SK-N-SH (cell line): ENCODE data around the gene GPR39. TPM values are rescaled to one million over a fixed set of nuclear protein-coding genes. Genes with fewer than 3 reads are reported as not detected.

Source experiments
- CTCF ChIA-PET: fragments of 300-600, 350-600 bp; formaldehyde crosslinking; extraction: SDS; loops from one replicate; lab custom pipeline; 2021; lab: Yijun Ruan, JAX
- POLR2A ChIA-PET: fragments of 350-600 bp; sonication (Branson Sonifier 250); formaldehyde crosslinking; extraction: SDS; loops from one replicate; lab custom pipeline; 2020; ENCODE audit warnings: antibody characterized with exemption, inconsistent platforms; lab: Yijun Ruan, JAX
- DNase-seq: peaks from one replicate; pipeline ENCODE4 v3.0.0; 2012
- H2AFZ ChIP-seq: fragments of 200-600 bp; sonication (generic); 2 replicates; pipeline ENCODE4 v1.8.1; 2016; ENCODE audit warnings: antibody characterized with exemption, mild to moderate bottlenecking, low read depth
- H3F3A ChIP-seq: fragments of 200-600 bp; sonication (generic); replicated peaks from 2 replicates; pipeline ENCODE3; 2016; ENCODE audit warnings: antibody characterized with exemption, mild to moderate bottlenecking; ENCODE audit not compliant: insufficient read depth
- H3K27ac ChIP-seq, 2 experiments: fragments of 200-500 bp in 1 of 2; fragments of 200-600 bp in 1 of 2; sonication (Bioruptor generic) in 1 of 2; sonication (generic), shearing (Covaris generic) in 1 of 2; 2 replicates each; pipeline versions ENCODE4 v1.5.1 to v1.6.1; 2014 to 2016; ENCODE audit warnings: low read depth in 2 of 2, inconsistent platforms in 1 of 2, low read length in 1 of 2, mild to moderate bottlenecking in 1 of 2, mixed read lengths in 1 of 2
- H3K27me3 ChIP-seq: fragments of 200-600 bp; sonication (generic), shearing (Covaris generic); 2 replicates; pipeline ENCODE4 v1.6.1; 2016; ENCODE audit warnings: mixed run types; ENCODE audit not compliant: insufficient read depth
- H3K36me3 ChIP-seq, 2 experiments: fragments of 200-500 bp in 1 of 2; fragments of 200-600 bp in 1 of 2; sonication (Bioruptor generic) in 1 of 2; sonication (generic) in 1 of 2; replicated peaks in 1 of 2; 2 replicates each; pipeline versions ENCODE3 to v1.5.1; 2014 to 2016; ENCODE audit warnings: low read length in 1 of 2, mild to moderate bottlenecking in 1 of 2; ENCODE audit not compliant: insufficient read depth in 2 of 2, control insufficient read depth in 1 of 2
- H3K4me1 ChIP-seq, 2 experiments: fragments of 200-500 bp in 1 of 2; fragments of 200-600 bp in 1 of 2; sonication (Bioruptor generic) in 1 of 2; sonication (generic), shearing (Covaris generic) in 1 of 2; 2 replicates each; pipeline versions ENCODE4 v1.5.1 to v1.6.1; 2014 to 2016; ENCODE audit warnings: low read depth in 1 of 2, low read length in 1 of 2, mixed run types in 1 of 2; ENCODE audit not compliant: insufficient read depth in 2 of 2, control insufficient read depth in 1 of 2
- H3K4me2 ChIP-seq: fragments of 200-600 bp; sonication (generic), shearing (Covaris generic); 2 replicates; pipeline ENCODE4 v1.6.1; 2017; ENCODE audit warnings: mixed run types
- H3K4me3 ChIP-seq, 2 experiments: fragments of 200-500 bp in 1 of 2; fragments of 200-600 bp in 1 of 2; sonication (Bioruptor generic) in 1 of 2; sonication (generic), shearing (Covaris generic) in 1 of 2; 2 replicates each; pipeline versions ENCODE4 v1.5.1 to v1.8.1; 2014 to 2016; ENCODE audit warnings: low read depth in 2 of 2, inconsistent platforms in 1 of 2, low read length in 1 of 2, mild to moderate bottlenecking in 1 of 2, mixed read lengths in 1 of 2, moderate library complexity in 1 of 2
- H3K79me2 ChIP-seq: fragments of 200-600 bp; sonication (generic); 2 replicates; pipeline ENCODE4 v1.8.1; 2017; ENCODE audit warnings: mild to moderate bottlenecking; ENCODE audit not compliant: insufficient read depth
- H3K9ac ChIP-seq: fragments of 200-600 bp; sonication (generic); 2 replicates; pipeline ENCODE4 v1.6.1; 2017; ENCODE audit warnings: mixed run types
- H3K9me2 ChIP-seq: fragments of 200-600 bp; sonication (generic); 2 replicates; pipeline ENCODE4 v1.6.1; 2017; ENCODE audit warnings: mixed run types
- H3K9me3 ChIP-seq: fragments of 200-600 bp; sonication (generic); 2 replicates; pipeline ENCODE4 v1.6.1; 2017; ENCODE audit warnings: mixed run types, mild to moderate bottlenecking, moderate library complexity
- H4K20me1 ChIP-seq: fragments of 200-600 bp; sonication (generic); 2 replicates; pipeline ENCODE4 v1.6.1; 2017; ENCODE audit warnings: mild to moderate bottlenecking, mixed run types; ENCODE audit not compliant: insufficient read depth
- CHD2 ChIP-seq: fragments of 150-350 bp; IDR thresholded peaks from 2 replicates; pipeline ENCODE4 v1.6.1; 2018; ENCODE audit warnings: low read length; ENCODE audit not compliant: partially characterized antibody
- EP300 ChIP-seq, 2 experiments: IDR thresholded peaks; 2 replicates each; pipeline versions ENCODE4 v1.4.0 to v1.6.1; 2012; ENCODE audit warnings: borderline replicate concordance in 1 of 2, low read depth in 1 of 2, low read length in 1 of 2
- FOXJ3 ChIP-seq: sonication (generic); formaldehyde crosslinking; IDR thresholded peaks from 2 replicates; pipeline ENCODE4 v1.5.1; 2020; ENCODE audit warnings: mild to moderate bottlenecking, missing genetic modification reagents
- FOXM1 ChIP-seq: IDR thresholded peaks from 2 replicates; pipeline ENCODE4 v1.4.0; 2012; ENCODE audit warnings: low read depth, mild to moderate bottlenecking
- GATA2 ChIP-seq: sonication (generic); formaldehyde crosslinking; IDR thresholded peaks from 2 replicates; pipeline ENCODE4 v1.5.0; 2020; ENCODE audit warnings: mild to moderate bottlenecking, missing genetic modification reagents
- JUND ChIP-seq: IDR thresholded peaks from 2 replicates; pipeline ENCODE4 v1.4.0; 2012
- MXI1 ChIP-seq: IDR thresholded peaks from 2 replicates; pipeline ENCODE4 v1.6.1; 2012; ENCODE audit warnings: mild to moderate bottlenecking, low read depth, low read length, improper control_type of control experiment
- NFIC ChIP-seq: IDR thresholded peaks from 2 replicates; pipeline ENCODE4 v1.4.0; 2012; ENCODE audit warnings: borderline replicate concordance
- RCOR1 ChIP-seq: fragments of 150-350 bp; IDR thresholded peaks from 2 replicates; pipeline ENCODE4 v1.6.1; 2017; ENCODE audit warnings: antibody characterized with exemption, low read length
- TCF12 ChIP-seq: IDR thresholded peaks from 2 replicates; pipeline ENCODE4 v1.4.0; 2012
- WGBS: methylation state at CpG from one replicate; pipeline ENCODE4 v1.1.6; 2017; ENCODE audit warnings: low lambda C conversion rate; 5-methylcytosine and 5-hydroxymethylcytosine counted together
- polyA plus RNA-seq, 3 experiments: library from polyadenylated mRNA; depleted of rRNA; stranded (reverse); fragments of >200 nt; gene quantifications; 2 replicates each; pipeline ENCODE4 v1.2.3, GENCODE V29; 2012
- TF ChIP-seq, protein P1 (sequence below): IDR thresholded peaks from 2 replicates; pipeline ENCODE4; 2012
- TF ChIP-seq, protein P2 (sequence below): fragments of 150-350 bp; IDR thresholded peaks from 2 replicates; pipeline ENCODE4 v1.6.1; 2016; ENCODE audit warnings: mild to moderate bottlenecking, low read depth, low read length

The GPR39 gene
- polyA plus RNA-seq, 1 of the 3 experiments (the other 2 are of a cell fraction) = 2.3 TPM

DNA sequence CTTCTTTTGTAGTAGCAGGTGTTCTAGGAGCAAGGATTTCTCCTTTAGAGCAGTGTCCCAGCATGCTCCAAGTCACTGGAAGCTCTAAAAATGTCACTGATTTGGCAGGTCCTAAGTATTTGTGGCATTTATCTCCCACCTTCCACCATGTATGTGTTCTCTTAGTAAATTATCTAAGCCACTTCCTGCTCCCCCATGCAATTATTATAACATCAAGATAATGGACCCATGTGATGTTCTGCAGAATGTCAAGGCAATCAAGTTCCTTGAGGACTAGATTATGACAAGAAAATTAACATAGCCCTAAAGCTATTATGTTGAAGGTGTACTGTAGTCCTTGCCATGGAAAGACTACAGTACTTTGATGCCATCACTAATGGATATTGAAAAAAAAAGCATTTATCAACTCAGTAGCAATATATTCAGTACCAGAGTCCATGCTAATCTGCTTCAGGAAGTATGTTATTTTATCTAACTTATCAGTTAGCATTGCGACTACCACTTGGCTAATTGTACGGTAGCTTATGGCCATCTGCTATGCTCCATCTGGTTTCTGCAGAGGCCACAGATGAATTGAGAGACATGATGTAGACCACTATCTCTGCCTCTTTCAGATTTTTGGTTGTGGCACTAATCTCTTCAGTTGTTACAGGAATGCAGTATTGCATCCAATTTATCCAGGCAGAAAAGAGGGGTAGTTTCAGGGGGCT, 56.7 kb downstream of the GPR39 start:
- H2AFZ ChIP-seq = no peak overlapping the region
- TF ChIP-seq EP300 (IDR thresholded peaks at IDR 0.05; ENCODE audit: borderline replicate concordance in 1 of 2, low read depth in 1 of 2, low read length in 1 of 2) (peak in 1 of 2 experiments; percentile 84; a peak in 2 of 4 replicates), GATA2 (CRISPR knock-in tag) (peak; percentile 93), CHD2 (peak; percentile 65), RCOR1 (peak; percentile 89), JUND (0 out of 2 replicates have a peak, but pooled peaks have one; percentile 6), MXI1 (0 out of 2 replicates have a peak, but pooled peaks have one; percentile 33), TCF12 (peak; percentile 39), FOXJ3 (CRISPR knock-in tag) (peak; percentile 86), NFIC (no peak)
- TF ChIP-seq, protein P1, sequence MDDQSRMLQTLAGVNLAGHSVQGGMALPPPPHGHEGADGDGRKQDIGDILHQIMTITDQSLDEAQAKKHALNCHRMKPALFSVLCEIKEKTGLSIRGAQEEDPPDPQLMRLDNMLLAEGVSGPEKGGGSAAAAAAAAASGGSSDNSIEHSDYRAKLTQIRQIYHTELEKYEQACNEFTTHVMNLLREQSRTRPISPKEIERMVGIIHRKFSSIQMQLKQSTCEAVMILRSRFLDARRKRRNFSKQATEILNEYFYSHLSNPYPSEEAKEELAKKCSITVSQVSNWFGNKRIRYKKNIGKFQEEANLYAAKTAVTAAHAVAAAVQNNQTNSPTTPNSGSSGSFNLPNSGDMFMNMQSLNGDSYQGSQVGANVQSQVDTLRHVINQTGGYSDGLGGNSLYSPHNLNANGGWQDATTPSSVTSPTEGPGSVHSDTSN = 0 out of 2 replicates have a peak, but pooled peaks have one; percentile 3
- TF ChIP-seq, protein P2, sequence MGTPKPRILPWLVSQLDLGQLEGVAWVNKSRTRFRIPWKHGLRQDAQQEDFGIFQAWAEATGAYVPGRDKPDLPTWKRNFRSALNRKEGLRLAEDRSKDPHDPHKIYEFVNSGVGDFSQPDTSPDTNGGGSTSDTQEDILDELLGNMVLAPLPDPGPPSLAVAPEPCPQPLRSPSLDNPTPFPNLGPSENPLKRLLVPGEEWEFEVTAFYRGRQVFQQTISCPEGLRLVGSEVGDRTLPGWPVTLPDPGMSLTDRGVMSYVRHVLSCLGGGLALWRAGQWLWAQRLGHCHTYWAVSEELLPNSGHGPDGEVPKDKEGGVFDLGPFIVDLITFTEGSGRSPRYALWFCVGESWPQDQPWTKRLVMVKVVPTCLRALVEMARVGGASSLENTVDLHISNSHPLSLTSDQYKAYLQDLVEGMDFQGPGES = no peak
- no peak overlapping the region for H3K9ac ChIP-seq
- H3K9me2 ChIP-seq = no peaks in the 10 kb centered on the region
- DNase-seq = peak; percentile 62
- no peaks in the 10 kb centered on the region for H3K9me3 ChIP-seq
- H3K4me2 ChIP-seq = no peak overlapping the region
- no peaks in the 10 kb centered on the region for H4K20me1 ChIP-seq
- H3K27me3 ChIP-seq = no peaks in the 10 kb centered on the region
- ChIA-PET CTCF (interaction anchor here (1.0 to 3.6 kb wide), 3 partner anchors 22 to 57 kb away, joined by 3 to 17 read pairs (median 3); no protein-coding TSS in a partner anchor), POLR2A (no interaction called here)
- H3K36me3 ChIP-seq = no peaks in the 10 kb centered on the region
- no peak overlapping the region for H3K4me3 ChIP-seq
- H3K27ac ChIP-seq = peak overlapping the region in 1 of 2 experiments; percentile 74; a peak in 2 of 4 replicates
- no peaks in the 10 kb centered on the region for H3F3A ChIP-seq
- peaks cover 0 to 13% of the 10 kb centered on the region in 2 experiments; a peak in 2 of 4 replicates for H3K4me1 ChIP-seq
- H3K79me2 ChIP-seq = no peaks in the 10 kb centered on the region
- WGBS = 28% methylated on average over 2 of the region's 2 CpGs

DNA sequence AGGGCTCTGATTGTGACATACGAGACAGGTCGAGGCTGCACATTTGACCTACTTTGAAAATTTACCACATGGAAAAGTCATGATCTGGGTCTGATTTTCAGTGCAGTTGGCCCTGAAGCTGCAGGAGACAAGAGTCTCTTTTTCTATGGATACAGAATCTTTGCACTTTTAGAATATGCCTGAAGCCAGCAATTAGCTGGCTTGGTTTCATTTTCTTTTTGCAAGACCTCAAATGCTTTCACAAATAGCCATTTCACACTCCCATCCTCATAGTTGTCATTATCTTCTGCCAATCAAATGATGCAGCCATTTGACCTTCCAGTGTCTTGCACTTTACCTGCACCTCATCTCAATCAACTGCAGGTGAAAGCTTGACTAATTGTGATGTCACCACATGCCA, 59.0 kb downstream of the GPR39 start:
- Histone ChIP-seq H3K36me3 (no peaks in the 10 kb centered on the region), H3K9me2 (no peaks in the 10 kb centered on the region), H2AFZ (no peak overlapping the region), H3K27ac (no peak overlapping the region), H3K27me3 (no peaks in the 10 kb centered on the region), H3K79me2 (no peaks in the 10 kb centered on the region), H3F3A (no peaks in the 10 kb centered on the region), H3K4me3 (no peak overlapping the region), H4K20me1 (no peaks in the 10 kb centered on the region), H3K9me3 (no peaks in the 10 kb centered on the region), H3K9ac (no peak overlapping the region), H3K4me2 (no peak overlapping the region), H3K4me1 (peaks cover 0 to 13% of the 10 kb centered on the region in 2 experiments; a peak in 2 of 4 replicates)
- no peak for DNase-seq
- ChIA-PET CTCF (interaction anchor here (1.0 kb wide), 1 partner anchor 27 kb away, joined by 3 read pairs; no protein-coding TSS in a partner anchor), POLR2A (no interaction called here)
- TF ChIP-seq FOXJ3 (CRISPR knock-in tag) = no peak
- no peak for TF ChIP-seq FOXM1
- no peak for TF ChIP-seq MXI1
- WGBS = 88% methylated on average over 2 of the region's 2 CpGs
